ENCODE results near the gene MCCC1. TPM values are rescaled to one million over a fixed set of nuclear protein-coding genes. Genes with fewer than 3 reads are reported as not detected.

MCCC1 gene
- total RNA-seq: 100 to 1,000 TPM in 1 of 4 donors, 10 to 100 TPM in 3; 76.6 to 123 (median 86.2) TPM

- TF ChIP-seq, protein P1, sequence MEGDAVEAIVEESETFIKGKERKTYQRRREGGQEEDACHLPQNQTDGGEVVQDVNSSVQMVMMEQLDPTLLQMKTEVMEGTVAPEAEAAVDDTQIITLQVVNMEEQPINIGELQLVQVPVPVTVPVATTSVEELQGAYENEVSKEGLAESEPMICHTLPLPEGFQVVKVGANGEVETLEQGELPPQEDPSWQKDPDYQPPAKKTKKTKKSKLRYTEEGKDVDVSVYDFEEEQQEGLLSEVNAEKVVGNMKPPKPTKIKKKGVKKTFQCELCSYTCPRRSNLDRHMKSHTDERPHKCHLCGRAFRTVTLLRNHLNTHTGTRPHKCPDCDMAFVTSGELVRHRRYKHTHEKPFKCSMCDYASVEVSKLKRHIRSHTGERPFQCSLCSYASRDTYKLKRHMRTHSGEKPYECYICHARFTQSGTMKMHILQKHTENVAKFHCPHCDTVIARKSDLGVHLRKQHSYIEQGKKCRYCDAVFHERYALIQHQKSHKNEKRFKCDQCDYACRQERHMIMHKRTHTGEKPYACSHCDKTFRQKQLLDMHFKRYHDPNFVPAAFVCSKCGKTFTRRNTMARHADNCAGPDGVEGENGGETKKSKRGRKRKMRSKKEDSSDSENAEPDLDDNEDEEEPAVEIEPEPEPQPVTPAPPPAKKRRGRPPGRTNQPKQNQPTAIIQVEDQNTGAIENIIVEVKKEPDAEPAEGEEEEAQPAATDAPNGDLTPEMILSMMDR (IDR thresholded peaks at IDR 0.05; ENCODE audit: low read depth): no peak
Observed at GRCh38 chr3:183099026-183099837, at the start of gene MCCC1. MCCC1 (minus strand) TSS chr3:183099496; CDS start chr3:183099440, 56 bp downstream.

- TF ChIP-seq, protein P1 (IDR thresholded peaks at IDR 0.05; ENCODE audit: low read depth): no peak
Observed at GRCh38 chr3:183148056-183148455, 48.8 kb upstream of the MCCC1 start.

DNA sequence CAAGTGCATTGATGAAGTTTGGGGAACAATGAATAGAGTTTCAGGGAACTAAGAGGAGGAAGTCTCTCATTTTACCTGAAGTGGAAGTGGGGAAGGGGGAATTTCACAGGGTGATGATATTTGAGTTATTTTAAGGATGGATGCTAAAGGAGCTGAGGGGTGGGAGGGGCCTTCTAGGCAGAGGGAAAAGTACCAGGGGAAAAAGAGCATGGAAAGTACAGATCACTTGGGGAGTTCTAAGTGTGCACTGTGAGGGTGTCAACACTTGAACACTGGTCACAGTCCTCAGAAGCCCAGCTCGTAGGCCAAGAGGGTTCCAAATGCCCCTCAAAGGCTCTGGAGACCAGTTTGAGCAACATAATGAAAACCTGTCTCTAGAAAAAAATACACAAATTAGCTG, 45.1 kb upstream of the MCCC1 start:
- TF ChIP-seq, protein P1 (IDR thresholded peaks at IDR 0.05; ENCODE audit: low read depth): no peak

DNA sequence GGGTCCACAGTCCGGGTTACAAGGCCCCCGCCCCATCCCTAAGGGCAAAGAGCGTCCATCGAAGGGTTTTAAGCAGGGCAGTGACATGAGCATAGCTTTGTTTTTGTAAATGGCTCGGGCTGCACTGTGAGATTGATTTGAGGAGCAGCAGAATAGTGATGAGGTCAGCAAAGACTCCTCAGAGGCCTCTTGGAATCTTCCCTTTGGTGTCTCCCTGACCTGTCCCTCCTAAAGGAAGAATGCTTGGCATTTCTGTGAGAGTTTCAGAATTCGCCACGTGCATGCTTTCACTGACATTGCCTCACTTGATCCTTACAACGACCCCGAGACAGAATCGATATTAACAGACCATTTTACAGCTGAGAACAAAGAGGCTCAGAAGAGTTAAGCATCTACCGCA, 42.9 kb upstream of the MCCC1 start:
- TF ChIP-seq, protein P1 (IDR thresholded peaks at IDR 0.05; ENCODE audit: low read depth): no peak

DNA sequence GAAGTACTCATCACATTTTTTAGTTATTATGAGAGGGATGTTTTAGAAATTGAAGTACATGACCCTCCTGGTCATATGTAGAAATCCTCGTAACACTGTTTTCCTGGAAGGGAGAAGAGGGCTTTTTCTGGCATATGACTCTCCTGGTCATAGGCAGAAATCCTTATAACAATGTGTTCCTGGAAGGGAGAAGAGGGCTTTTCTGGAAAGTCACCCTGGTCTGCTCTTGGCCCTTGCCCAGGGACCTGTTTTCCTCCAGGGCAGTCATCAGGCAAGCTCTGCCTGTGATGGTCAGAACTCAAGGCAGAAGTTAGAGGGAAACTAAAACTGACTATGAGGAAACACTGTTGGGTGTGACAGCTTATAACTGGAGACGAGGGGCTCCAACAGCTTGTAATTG, 35.5 kb upstream of the MCCC1 start:
- TF ChIP-seq, protein P1 (IDR thresholded peaks at IDR 0.05; ENCODE audit: low read depth): no peak

- TF ChIP-seq, protein P1 (IDR thresholded peaks at IDR 0.05; ENCODE audit: low read depth): no peak
Observed at GRCh38 chr3:183132409-183132808, 33.1 kb upstream of the MCCC1 start.

DNA sequence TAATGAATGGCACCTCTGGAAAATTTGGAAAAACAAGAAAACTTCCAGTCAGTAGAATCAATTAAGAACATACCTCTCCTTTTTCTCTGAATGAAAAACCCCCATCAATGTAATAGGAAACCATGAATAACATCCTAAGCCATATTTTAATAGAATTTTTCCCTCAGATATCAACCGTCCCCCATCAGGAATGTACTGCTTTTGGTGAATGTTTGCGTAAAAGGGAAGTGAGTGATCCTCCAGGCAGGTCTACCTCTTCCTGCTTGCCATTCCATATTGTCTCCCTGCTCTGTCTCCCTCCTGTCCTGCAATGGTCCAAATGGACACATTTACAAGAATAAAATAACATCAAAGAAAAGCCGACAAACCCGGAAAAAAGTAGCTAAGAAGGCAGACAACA, 32.4 kb upstream of the MCCC1 start:
- TF ChIP-seq, protein P1 (IDR thresholded peaks at IDR 0.05; ENCODE audit: low read depth): no peak

All from subcutaneous adipose tissue (tissue), 4 donors.